ENCODE results near the gene FUT2.
"Not testable (repeated sequence)": the region's sequence is repeated elsewhere in the genome, so short reads cannot be mapped to it uniquely, and the experiment has no call there.

Gene FUT2

DNA sequence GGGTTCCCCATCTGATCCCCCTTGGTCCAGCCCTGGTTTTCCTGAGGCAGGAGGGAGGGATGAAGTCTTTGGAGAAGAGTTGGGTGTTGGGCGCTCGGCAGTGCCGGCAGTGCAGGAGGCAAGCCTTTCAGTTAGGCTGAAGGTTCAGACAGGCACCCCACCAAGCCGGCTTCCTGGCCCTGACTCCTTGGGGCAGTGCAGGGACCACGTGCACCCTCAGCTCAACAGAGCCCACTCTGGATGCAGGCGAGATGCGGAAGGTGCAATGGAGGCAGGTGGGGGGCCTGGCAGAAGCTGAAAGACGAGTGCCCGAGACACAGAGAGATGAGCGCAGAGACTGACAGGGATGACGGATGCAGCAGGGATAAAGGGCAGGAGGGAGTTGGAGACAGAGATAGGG lies 12.7 kb downstream of the FUT2 start:
- DNase-seq: no peak

- DNase-seq: no peak
Measured at GRCh38 chr19:48711106-48711662, 15.4 kb downstream of the FUT2 start.

DNA sequence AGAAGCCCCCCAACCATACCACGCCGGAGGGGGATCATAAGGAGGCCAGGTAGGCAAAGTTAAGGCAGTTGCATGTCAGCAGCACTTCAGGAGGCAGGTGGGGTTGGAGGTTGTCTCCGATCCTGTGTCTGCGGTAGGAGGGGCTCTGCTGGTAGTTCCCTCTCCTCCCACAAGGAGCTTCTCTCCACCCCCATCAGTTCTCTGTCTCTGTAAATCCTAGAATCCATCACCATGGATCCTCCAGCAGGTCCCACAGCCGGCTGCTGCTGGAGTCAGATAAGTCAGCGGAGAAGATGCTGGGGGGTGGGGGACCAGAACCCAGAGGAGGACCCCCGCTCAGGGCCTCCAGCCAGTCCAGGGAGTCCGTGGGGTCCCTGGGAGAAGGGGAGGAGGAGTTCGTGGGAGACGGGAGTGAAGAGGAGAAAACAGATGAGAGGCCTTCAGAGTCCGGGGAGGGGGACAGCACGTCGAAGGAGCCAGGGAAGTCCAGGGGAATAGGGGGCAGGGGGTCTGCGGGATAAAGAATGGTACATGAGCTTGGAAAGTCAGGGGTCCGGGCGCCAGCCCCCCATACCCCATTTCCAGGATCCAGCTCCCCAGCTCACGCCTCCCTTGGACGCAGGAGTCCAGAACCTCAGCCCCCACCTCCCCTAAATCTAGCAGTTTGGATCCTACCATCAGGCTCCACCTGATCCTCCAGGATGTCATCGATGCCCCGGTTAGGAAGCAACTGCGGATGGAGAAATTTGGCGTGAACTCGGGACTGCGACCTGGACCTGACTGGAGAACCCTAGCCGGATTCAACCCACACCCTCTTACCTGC lies 17.5 kb downstream of the FUT2 start:
- no peak for DNase-seq

- peak; percentile 99 for DNase-seq
Measured at GRCh38 chr19:48713864-48714755, 18.3 kb downstream of the FUT2 start.

GRCh38 chr19:48714759-48715675 lies 19.2 kb downstream of the FUT2 start:
- no peak for DNase-seq

GRCh38 chr19:48715681-48716171 lies 20.0 kb downstream of the FUT2 start:
- no peak for DNase-seq

- peak; percentile 69 for DNase-seq
Measured at GRCh38 chr19:48716562-48717291, 21.0 kb downstream of the FUT2 start.

DNA sequence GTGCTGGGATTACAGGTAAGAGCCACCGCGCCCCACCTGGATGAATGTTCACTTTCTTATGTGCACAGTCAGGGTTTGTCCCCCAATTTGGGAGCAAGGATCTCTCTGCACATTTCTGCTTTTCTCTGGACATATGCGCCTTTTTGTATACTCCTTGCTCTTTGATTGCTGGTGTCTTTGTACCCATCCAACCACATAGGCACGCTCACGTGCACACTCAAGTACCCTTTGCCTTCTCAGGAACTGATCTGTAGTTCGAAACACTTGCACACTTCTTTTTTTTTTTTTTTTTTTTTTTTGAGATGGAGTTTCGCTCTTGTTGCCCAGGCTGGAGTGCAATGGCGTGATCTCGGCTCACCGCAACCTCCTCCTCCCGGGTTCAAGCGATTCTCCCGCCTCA lies 22.3 kb downstream of the FUT2 start:
- DNase-seq: not testable (repeated sequence)

DNA sequence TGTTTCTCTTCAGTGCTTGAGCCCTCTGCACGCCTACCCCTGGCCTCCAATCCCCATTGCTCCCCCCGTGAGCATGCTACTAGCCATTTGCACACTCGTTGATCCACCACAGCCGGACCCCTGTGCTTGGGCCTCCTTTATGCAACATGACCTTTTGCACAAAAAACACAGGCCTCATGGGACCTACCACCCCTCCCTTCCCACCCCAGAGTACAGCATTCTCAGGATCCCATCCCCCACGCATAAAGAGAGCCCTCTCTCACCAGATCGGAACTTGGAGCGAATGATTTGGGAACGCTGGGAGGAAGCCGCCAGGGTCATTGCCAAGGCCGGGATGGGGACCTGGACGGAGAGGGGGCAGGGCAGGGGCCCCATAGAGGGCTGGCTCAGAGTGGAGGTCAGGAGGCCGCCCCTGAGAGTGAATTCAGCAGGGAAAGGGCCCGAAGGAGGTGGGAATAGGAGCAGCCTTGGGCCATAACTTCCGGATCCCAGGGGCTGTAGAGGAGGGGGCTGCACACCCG lies 23.0 kb downstream of the FUT2 start:
- DNase-seq: no peak

- DNase-seq: no peak
Measured at GRCh38 chr19:48719263-48720171, 23.7 kb downstream of the FUT2 start, which contains the start of gene MAMSTR. TSS of gene MAMSTR (minus strand) at chr19:48719725. CDS start at chr19:48719031, 694 bp downstream.

GRCh38 chr19:48720251-48720612 lies 24.5 kb downstream of the FUT2 start:
- no peak for DNase-seq

GRCh38 chr19:48720613-48721296 lies 25.0 kb downstream of the FUT2 start:
- peak; percentile 100 for DNase-seq

DNA sequence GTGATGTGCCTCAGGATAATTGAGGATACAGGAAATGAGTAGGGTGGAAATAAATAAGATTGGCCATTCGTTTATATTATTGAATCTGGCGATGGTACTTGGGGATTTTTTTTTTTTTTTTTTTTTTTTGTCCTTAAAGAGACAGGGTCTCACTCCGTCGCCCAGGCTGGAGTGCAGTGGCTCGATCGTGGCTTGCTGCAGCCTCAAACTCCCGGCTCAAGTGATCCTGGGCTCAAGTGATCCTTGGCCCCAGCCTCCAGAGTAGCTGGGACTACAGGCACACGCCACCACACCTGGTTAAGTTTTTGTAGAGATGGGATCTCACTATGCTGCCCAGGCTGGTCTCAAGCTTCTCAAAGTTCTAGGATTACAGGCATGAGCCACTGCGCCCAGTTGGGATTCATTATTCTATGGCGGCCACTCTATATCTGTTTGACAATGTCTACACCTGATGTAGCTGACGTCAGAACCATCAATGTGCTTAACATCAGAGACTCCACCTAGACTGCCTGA lies 26.5 kb downstream of the FUT2 start:
- no peak for DNase-seq

- peak; percentile 56 for DNase-seq
Measured at GRCh38 chr19:48724796-48725753, 29.3 kb downstream of the FUT2 start.

GRCh38 chr19:48726556-48726955 lies 30.8 kb downstream of the FUT2 start:
- DNase-seq: no peak

- no peak for DNase-seq
Measured at GRCh38 chr19:48728911-48729664, 33.3 kb downstream of the FUT2 start.

DNA sequence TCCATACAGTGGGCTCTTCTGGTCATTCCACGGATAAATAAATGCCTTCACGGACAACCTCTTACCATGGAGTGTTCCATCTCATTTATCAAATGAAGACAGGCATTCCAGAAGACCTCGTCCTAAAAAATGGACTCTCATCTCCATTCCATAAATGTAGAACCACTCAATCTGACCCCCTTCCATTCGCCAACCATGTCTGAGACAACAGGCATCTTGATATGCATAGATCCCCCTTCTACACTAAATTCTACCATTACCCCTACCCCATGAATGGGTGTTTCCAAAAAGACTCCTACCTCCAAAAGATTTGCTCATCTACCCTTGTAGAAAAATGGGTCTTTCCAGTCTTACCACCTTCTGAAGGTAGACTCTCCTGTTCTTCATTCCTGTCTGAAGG lies 35.7 kb downstream of the FUT2 start:
- no peak for DNase-seq

Measured in midbrain (tissue), 1 donor.